ENCODE measurements around the gene FIGLA. TPM values are rescaled to one million over a fixed set of nuclear protein-coding genes. Genes with fewer than 3 reads are reported as not detected.

The FIGLA gene
- total RNA-seq, 1 donor from 2014 or later: not detected

DNA sequence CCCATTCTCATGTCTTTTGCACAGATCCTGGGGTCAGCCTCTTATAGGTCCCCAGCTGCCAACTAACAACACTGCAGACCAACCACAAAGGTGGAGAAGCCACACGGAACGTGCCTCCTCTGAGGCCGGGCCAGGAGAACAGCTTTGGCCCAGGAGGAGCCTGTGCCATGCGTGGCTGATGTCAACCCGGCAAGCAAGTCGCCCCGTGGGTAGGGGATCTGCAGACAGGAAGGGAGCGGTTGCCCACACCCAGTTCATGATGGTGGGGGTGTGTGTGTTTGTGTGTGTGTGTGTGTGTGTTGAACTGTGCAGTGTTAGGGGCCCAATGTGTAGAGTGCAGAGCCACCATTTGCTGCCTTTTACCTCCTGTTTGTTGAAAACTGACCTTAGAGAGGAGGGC, 32.4 kb upstream of the FIGLA start:
- ATAC-seq (peak; percentile 21), DNase-seq (no peak)
- no peaks in the 10 kb centered on the region for H3K9me3 ChIP-seq
- peaks cover 6% of the 10 kb centered on the region for H3K27me3 ChIP-seq
- TF ChIP-seq, protein P1, sequence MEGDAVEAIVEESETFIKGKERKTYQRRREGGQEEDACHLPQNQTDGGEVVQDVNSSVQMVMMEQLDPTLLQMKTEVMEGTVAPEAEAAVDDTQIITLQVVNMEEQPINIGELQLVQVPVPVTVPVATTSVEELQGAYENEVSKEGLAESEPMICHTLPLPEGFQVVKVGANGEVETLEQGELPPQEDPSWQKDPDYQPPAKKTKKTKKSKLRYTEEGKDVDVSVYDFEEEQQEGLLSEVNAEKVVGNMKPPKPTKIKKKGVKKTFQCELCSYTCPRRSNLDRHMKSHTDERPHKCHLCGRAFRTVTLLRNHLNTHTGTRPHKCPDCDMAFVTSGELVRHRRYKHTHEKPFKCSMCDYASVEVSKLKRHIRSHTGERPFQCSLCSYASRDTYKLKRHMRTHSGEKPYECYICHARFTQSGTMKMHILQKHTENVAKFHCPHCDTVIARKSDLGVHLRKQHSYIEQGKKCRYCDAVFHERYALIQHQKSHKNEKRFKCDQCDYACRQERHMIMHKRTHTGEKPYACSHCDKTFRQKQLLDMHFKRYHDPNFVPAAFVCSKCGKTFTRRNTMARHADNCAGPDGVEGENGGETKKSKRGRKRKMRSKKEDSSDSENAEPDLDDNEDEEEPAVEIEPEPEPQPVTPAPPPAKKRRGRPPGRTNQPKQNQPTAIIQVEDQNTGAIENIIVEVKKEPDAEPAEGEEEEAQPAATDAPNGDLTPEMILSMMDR (IDR thresholded peaks at IDR 0.05): no peak
- H3K4me1 ChIP-seq: no peaks in the 10 kb centered on the region
- H3K27ac ChIP-seq: no peak overlapping the region
- no peaks in the 10 kb centered on the region for H3K36me3 ChIP-seq
- H3K4me3 ChIP-seq: no peak overlapping the region
- intact Hi-C loops (cut with DNase I): no loop called here

DNA sequence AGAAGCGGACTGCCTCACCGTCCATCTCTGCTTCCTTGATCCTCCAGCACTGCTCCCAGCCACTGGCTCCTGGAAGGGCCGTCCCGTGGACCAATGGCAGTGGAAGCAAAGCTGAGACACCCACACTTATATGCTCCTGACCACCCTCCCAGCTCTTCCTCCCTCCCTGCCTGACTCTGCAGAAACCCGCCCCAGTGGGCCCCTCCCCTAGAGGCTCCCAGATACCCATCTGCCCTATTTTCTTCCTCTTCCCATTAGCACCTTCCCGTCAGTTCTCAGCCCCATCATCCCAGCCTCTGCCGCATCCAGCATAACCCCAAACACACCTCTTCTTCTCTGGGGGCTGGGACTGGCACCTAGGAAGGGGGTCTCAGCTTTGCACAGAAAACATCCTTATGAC, 30.1 kb upstream of the FIGLA start, which contains the start of gene CLEC4F:
Gene CLEC4F (minus strand): TSS at position 101 of the 400 bp plus-strand sequence. CDS start 76 bp downstream, at position 25.
- peak; percentile 21 for ATAC-seq
- no peak for DNase-seq
- TF ChIP-seq, protein P1 (IDR thresholded peaks at IDR 0.05): no peak
- Histone ChIP-seq H3K27me3 (peaks cover 10% of the 10 kb centered on the region), H3K36me3 (no peaks in the 10 kb centered on the region), H3K4me3 (no peak within 1 kb of the TSS), H3K27ac (no peak within 1 kb of the TSS), H3K9me3 (no peaks in the 10 kb centered on the region), H3K4me1 (no peaks in the 10 kb centered on the region)
- intact Hi-C loops (cut with DNase I): no loop called here

DNA sequence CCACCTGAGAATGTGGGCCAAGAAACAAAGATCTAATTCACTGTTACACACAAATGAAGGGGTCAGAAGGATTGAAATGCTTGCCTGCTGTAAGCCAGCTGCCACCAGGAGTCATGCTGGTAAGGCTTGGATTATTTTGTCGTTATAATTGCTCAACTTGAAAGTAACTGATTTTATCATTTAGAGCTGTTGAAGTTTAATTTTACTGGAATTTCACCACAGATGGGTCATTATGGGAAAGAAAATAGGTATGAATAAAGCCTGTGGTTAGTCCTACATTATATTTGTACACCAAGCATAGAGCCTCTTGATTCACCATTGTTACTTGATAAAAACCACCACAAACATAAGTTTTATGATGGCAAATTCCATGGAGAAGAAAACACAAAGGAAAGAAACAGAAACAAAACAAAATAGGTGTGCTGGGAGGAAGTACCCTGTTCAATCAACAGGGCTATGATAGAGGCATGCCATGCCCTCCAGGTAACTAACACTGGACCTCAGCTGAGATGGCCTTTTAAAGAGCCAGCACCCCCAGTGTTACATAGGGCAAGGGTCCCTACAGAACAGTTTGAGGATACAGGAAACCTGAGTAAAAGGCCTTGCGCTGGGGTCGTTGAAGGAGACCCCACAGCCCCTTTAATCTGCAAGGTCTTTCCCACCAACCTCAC, 27.0 kb upstream of the FIGLA start:
- no peak overlapping the region for H3K4me3 ChIP-seq
- H3K27me3 ChIP-seq: peaks cover 10% of the 10 kb centered on the region
- TF ChIP-seq, protein P1 (IDR thresholded peaks at IDR 0.05): no peak
- intact Hi-C loops (cut with DNase I): no loop called here
- no peaks in the 10 kb centered on the region for H3K36me3 ChIP-seq
- no peak for ATAC-seq
- no peaks in the 10 kb centered on the region for H3K4me1 ChIP-seq
- DNase-seq: no peak
- H3K27ac ChIP-seq: no peak overlapping the region
- no peaks in the 10 kb centered on the region for H3K9me3 ChIP-seq

DNA sequence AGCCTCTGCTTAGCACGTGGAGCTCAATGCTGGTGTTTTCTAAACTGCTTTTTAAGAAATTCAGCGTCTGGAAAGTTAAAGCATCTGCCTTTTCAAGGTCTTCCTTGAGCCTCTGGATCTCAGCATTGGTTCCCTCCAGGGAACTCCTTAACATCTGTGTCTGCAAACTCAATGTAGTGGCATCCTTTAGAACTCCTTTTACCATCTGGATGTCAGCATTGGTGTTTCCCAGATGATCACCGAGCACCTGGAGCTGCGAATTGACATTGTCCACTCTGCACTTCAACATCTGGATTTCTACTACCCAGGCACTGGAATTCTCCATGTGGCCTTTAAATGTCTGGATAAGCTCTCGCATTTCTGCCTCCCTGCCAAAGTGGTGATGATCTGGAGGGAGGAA, 26.3 kb upstream of the FIGLA start:
- TF ChIP-seq, protein P1 (IDR thresholded peaks at IDR 0.05): no peak
- Histone ChIP-seq H3K36me3 (no peaks in the 10 kb centered on the region), H3K27me3 (peaks cover 10% of the 10 kb centered on the region), H3K4me1 (no peaks in the 10 kb centered on the region), H3K9me3 (no peaks in the 10 kb centered on the region), H3K4me3 (no peak overlapping the region), H3K27ac (no peak overlapping the region)
- intact Hi-C loops (cut with DNase I): no loop called here
- DNase-seq: no peak
- ATAC-seq: no peak

DNA sequence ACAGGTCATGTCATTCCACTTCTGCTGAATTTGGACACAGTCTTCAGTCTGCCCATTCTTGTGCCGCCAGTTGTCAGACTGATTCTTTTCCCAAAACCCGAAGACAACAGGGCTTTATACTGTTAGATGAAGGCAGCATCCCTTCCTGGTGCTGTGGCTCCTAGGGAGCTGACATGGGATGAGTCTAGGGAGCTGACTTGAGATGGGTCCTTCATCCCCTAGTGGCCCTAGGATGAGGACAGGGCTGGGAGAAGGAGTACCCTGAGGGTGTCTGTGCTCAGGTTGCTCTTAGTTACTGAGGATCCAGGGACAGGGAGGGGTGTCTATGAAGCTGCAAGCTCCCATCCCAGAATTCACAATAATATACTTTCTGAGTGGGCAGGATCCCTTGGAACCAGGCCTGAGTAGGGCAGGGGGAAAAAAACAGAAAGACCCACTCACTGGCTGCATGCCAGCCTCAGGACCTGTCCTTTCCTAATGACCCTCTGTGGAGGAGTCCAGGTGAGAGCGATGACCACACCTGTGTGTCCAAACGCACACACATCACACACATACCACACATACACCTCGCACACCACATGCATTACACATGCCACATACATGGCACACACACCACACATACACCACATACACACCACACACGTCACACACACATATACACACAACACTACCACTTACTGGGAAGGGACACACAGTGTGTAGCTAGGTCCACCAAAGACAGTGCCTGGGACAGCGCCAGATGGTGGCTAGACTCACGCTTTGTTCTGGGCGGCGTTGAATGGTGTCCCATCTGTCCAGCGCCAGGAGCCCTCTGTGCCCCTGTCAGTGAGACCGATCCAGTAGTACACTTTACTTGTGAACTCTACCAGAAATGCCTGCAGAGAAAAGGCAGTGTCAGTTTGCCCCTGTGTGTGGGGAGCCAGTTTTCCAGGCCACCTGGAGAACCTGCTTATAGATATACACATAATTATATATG, 18.8 kb upstream of the FIGLA start:
- no peak overlapping the region for H3K4me3 ChIP-seq
- no peaks in the 10 kb centered on the region for H3K36me3 ChIP-seq
- intact Hi-C loops (cut with DNase I): no loop called here
- no peaks in the 10 kb centered on the region for H3K4me1 ChIP-seq
- ATAC-seq (peak; percentile 30), DNase-seq (no peak)
- no peaks in the 10 kb centered on the region for H3K27me3 ChIP-seq
- TF ChIP-seq, protein P1 (IDR thresholded peaks at IDR 0.05): no peak
- no peak overlapping the region for H3K27ac ChIP-seq
- no peaks in the 10 kb centered on the region for H3K9me3 ChIP-seq

Measured in upper lobe of right lung (tissue), 1 donor.